Renal cortex interstitium (tissue), 15 donors: ENCODE results near the gene ELOVL1. TPM values are rescaled to one million over a fixed set of nuclear protein-coding genes. Genes with fewer than 3 reads are reported as not detected.
"Not testable (repeated sequence)": the region's sequence is repeated elsewhere in the genome, so short reads cannot be mapped to it uniquely, and the experiment has no call there.

Experiments used
- DNase-seq, 11 donors: peaks; one replicate each; pipeline ENCODE4 v3.0.0-alpha.2; 2013; ENCODE audit warnings: low read depth in 9 of 11, low spot score in 4 of 11; ENCODE audit errors: extremely low read depth in 1 of 11
- long read RNA-seq, 16 experiments: transcript quantifications; one replicate each; lab custom pipeline, GENCODE V29; 2026
- polyA plus RNA-seq, 3 donors: library from polyadenylated mRNA; unstranded; fragments of 120-200 nt; gene quantifications; one replicate each; pipeline ENCODE4 v1.2.1, GENCODE V29; 2013; ENCODE audit not compliant: insufficient read length in 3 of 3

The ELOVL1 gene
- 10 to 100 TPM; 75.3 to 83.9 (median 77.6) TPM for polyA plus RNA-seq
- long read RNA-seq, donor 1, transcript ELOVL1-201 (8 exons, 1,477 nt): major isoform, 15 of 26 reads
- long read RNA-seq, donor 1, partial matches to known transcripts: 9 of 26 reads
- long read RNA-seq, donor 1, other reads (novel, unspliced or antisense): 0 of 26 reads
- long read RNA-seq, donor 2, transcript ELOVL1-201 (8 exons, 1,477 nt): major isoform, 16 of 27 reads
- long read RNA-seq, donor 2, partial matches to known transcripts: 6 of 27 reads
- long read RNA-seq, donor 2, other reads (novel, unspliced or antisense): 0 of 27 reads
- long read RNA-seq, donor 3, transcript ELOVL1-201 (8 exons, 1,477 nt): major isoform, 21 of 40 reads
- long read RNA-seq, donor 3, partial matches to known transcripts: 16 of 40 reads
- long read RNA-seq, donor 3, other reads (novel, unspliced or antisense): 0 of 40 reads
- long read RNA-seq, donor 4, transcript ELOVL1-201 (8 exons, 1,477 nt): major isoform, 18 of 19 reads
- long read RNA-seq, donor 4, partial matches to known transcripts: 0 of 19 reads
- long read RNA-seq, donor 4, other reads (novel, unspliced or antisense): 0 of 19 reads
- long read RNA-seq, donor 5: 0 reads
- long read RNA-seq, donor 6, transcript ELOVL1-201 (8 exons, 1,477 nt): major isoform, 19 of 35 reads
- long read RNA-seq, donor 6, partial matches to known transcripts: 10 of 35 reads
- long read RNA-seq, donor 6, other reads (novel, unspliced or antisense): 0 of 35 reads
- long read RNA-seq, donor 7, transcript ELOVL1-201 (8 exons, 1,477 nt): major isoform, 23 of 31 reads
- long read RNA-seq, donor 7, partial matches to known transcripts: 7 of 31 reads
- long read RNA-seq, donor 7, other reads (novel, unspliced or antisense): 0 of 31 reads
- long read RNA-seq, donor 8, transcript ELOVL1-201 (8 exons, 1,477 nt): major isoform, 34 of 59 reads
- long read RNA-seq, donor 8, partial matches to known transcripts: 16 of 59 reads
- long read RNA-seq, donor 8, other reads (novel, unspliced or antisense): 0 of 59 reads
- long read RNA-seq, donor 9, transcript ELOVL1-201 (8 exons, 1,477 nt): major isoform, 25 of 27 reads
- long read RNA-seq, donor 9, partial matches to known transcripts: 0 of 27 reads
- long read RNA-seq, donor 9, other reads (novel, unspliced or antisense): 0 of 27 reads
- long read RNA-seq, donor 10, transcript ELOVL1-201 (8 exons, 1,477 nt): major isoform, 25 of 52 reads
- long read RNA-seq, donor 10, partial matches to known transcripts: 23 of 52 reads
- long read RNA-seq, donor 10, other reads (novel, unspliced or antisense): 0 of 52 reads
- long read RNA-seq, donor 11, transcript ELOVL1-201 (8 exons, 1,477 nt): major isoform, 17 of 20 reads
- long read RNA-seq, donor 11, partial matches to known transcripts: 0 of 20 reads
- long read RNA-seq, donor 11, other reads (novel, unspliced or antisense): 0 of 20 reads
- long read RNA-seq, donor 12, transcript ELOVL1-201 (8 exons, 1,477 nt): major isoform, 8 of 9 reads
- long read RNA-seq, donor 12, partial matches to known transcripts: 0 of 9 reads
- long read RNA-seq, donor 12, other reads (novel, unspliced or antisense): 0 of 9 reads
- long read RNA-seq, donor 13, transcript ELOVL1-201 (8 exons, 1,477 nt): major isoform, 30 of 61 reads
- long read RNA-seq, donor 13, partial matches to known transcripts: 26 of 61 reads
- long read RNA-seq, donor 13, other reads (novel, unspliced or antisense): 0 of 61 reads
- long read RNA-seq, donor 14, transcript ELOVL1-201 (8 exons, 1,477 nt): major isoform, 14 of 20 reads
- long read RNA-seq, donor 14, transcript ELOVL1-212 (7 exons, 828 nt): minor isoform, 5 of 20 reads
- long read RNA-seq, donor 14, partial matches to known transcripts: 0 of 20 reads
- long read RNA-seq, donor 14, other reads (novel, unspliced or antisense): 0 of 20 reads
- long read RNA-seq, donor 15, transcript ELOVL1-201 (8 exons, 1,477 nt): major isoform, 8 of 10 reads
- long read RNA-seq, donor 15, partial matches to known transcripts: 0 of 10 reads
- long read RNA-seq, donor 15, other reads (novel, unspliced or antisense): 0 of 10 reads
- long read RNA-seq, donor 16, transcript ELOVL1-201 (8 exons, 1,477 nt): major isoform, 63 of 69 reads
- long read RNA-seq, donor 16, partial matches to known transcripts: 0 of 69 reads
- long read RNA-seq, donor 16, other reads (novel, unspliced or antisense): 0 of 69 reads

DNA sequence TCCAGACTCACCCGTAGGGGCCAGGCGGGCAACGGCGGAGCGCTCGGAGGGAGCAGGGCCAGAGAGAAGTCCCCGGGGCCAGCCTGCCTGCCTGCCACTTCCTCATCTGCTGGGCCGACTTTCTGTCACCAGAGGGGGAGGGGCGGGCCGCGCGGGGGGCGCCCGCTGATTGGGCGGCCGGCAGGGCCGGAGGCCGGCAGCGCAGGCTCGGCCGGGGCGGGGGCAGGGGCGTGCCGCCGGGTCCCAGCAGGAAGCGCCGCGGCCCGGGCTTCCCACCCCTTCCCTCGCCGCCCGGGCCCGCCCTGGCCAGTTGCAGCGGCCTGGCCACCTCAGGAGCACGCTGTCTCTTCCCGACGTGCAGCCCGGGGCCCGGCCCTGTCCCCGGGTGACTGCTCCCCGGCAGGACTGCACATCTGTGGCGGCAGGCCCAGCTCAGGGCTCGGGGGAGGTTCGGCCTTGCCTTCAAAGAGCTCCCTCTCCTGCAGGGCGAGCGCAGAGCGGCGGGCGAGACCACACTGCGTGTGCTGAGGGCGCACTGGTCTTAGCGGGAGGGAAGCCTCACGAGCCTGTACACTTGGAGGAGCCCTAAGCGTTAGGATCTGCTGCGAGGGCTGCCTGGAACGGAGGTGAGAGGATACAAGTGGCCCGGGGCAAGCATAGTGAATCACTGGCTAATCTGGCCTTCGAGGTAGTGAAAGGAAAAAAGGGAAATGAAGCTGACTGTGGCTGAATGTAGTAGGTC lies at the start of gene ELOVL1:
Gene ELOVL1 (minus strand): TSS at position 108 of the 742 bp plus-strand sequence. CDS start 2,402 bp downstream, outside the sequence.
- peak in 9 of 11 donors; percentile 64 to 85 (median 80) for DNase-seq

DNA sequence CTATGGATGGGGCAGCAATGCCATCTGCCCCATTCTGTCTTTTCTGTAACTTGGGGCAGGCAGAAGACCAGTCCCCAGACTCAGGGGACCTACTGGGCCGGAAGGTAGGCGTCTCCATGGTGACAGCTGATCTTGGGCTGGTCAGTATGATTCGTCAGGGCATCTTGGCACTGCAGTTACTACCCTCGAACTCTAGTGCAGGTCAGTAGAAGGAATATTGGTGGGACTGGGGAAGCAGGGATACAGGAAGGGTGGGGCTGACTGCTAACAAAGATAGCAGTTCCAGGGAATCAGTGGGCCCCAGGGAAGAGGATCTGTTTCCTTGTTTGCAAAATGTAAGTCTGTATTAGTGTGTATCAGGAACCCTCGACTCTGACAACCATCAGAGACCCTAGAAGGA lies 48.1 kb upstream of the ELOVL1 start:
- DNase-seq: no peak

DNA sequence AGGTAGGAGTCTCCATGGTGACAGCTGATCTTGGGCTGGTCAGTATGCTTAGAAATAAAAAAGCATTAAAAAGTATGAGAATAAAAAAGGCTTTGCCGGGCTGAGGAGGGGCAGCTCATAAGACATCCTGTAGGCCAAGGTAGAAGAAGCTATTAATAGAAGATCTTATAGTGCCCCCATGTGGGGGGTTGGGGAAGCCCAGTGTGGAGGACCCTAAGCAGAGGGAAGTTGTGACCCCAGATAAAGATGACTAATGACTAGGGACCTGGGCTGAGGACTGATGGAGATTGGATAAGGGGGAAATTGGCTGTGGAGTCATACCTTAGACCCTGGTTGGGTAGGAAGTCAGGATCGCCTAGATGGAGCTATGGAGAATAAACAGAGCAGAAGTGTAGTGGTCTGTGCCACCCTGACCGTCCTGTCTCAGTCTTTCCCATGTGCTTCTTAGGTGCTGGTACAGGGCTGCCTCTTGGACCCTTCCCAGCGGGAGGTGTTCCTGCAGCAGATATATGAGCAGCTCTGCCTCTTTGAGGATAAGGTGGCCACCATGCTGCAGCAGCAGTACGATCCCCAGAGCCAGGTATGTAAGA lies 46.9 kb upstream of the ELOVL1 start:
- peak in 9 of 11 donors; percentile 15 to 43 (median 29) for DNase-seq

DNA sequence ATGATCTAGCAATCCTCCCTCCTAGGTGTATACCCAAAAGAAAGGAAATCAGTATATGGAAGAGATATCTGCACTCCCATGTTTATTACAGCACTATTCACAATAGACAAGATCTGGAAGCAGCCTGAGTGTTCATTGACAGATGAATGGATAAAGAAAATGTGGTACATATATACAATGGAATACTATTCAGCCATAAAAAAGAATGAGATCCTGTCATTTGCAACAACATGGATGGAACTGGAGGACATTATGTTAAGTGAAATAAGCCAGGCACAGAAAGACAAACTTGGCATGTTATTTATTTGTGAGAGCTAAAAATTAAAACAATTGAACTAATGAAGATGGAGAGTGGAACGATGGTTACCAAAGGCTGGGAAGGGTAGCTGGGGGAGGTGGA lies 45.6 kb upstream of the ELOVL1 start:
- not testable (repeated sequence) for DNase-seq

DNA sequence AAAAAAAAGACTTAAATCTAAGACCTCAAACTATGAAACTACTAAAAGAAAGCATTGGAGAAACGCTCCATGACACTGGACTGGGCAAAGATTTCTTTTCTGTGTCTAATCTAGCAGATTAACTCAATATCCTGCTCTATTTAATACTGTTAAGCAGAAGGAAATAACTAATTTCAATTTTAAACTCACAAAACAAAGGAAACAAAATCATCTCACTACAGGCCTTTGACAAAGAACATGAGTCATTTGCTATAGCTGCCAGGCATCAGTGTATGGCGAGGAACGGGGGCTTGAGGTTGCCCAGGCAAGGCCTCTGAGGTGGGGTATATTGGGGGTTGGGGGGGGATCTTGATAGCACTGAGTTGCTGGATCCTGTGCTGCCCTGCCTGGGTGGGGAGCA lies 42.8 kb upstream of the ELOVL1 start:
- DNase-seq: no peak

DNA sequence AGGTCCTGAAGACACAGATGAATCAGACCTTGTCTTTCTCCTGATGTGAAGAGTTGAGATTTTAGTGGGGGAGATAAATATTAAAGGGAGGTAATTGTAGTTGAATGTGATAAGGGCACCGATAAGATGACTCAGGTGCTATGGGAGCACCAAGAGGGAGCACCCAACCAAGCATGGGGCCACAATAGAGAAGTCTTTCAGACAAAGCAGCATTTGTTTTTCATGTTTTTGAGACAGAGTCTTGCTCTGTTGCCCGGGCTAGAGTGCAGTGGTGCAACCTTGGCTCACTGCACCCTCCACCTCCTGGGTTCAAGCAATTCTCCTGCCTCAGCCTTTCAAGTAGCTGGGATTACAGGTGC lies 38.0 kb upstream of the ELOVL1 start:
- no peak for DNase-seq

DNA sequence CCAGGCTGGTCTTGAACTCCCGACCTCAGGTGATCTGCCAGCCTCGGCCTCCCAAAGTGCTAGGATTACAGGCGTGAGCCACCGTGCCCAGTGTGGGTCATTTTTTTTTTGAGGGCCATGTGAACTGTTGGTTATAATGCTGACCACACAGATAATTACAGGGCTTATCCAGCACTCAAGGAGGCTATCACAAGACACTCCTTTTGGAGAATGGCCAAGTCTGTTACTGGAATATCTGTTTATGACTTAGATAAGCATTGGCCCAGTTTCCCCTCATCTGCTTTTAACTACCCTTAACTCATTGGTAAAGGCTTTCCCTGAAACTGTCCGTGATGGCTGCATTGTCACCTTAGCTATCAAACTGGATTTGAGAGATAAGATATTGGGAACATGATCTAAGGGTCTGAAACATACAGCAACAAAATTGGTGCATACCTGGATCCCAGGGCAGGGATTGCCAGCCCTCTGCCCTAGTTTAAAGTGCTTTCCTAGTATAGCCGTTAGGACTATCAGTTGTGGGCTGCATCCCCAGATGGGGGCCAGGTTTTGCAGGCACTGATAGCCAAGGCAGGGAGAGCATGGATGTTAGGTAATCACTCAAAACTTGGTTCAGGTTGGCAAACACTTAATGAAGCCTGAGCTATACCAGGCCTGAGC lies 37.5 kb upstream of the ELOVL1 start:
- no peak for DNase-seq

DNA sequence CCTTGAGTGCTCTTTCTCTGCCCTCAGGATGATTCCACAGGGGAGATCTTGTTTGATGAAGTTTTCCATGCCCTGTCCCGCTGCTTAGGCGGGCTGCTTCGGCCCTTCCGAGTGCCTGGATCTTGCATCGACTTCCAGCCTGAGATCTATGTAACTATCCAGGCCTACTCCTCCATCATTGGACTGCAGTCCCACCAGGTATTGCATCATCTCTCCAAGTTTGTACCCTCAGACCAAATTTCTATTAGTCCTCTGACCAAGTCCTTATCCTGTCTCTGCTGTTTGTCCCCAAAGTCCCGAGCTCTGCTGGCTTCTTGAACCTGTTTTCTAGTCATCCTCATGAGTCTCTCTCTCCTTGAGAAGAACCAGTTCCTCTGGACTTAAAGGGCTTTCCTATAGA lies 36.5 kb upstream of the ELOVL1 start:
- no peak for DNase-seq

DNA sequence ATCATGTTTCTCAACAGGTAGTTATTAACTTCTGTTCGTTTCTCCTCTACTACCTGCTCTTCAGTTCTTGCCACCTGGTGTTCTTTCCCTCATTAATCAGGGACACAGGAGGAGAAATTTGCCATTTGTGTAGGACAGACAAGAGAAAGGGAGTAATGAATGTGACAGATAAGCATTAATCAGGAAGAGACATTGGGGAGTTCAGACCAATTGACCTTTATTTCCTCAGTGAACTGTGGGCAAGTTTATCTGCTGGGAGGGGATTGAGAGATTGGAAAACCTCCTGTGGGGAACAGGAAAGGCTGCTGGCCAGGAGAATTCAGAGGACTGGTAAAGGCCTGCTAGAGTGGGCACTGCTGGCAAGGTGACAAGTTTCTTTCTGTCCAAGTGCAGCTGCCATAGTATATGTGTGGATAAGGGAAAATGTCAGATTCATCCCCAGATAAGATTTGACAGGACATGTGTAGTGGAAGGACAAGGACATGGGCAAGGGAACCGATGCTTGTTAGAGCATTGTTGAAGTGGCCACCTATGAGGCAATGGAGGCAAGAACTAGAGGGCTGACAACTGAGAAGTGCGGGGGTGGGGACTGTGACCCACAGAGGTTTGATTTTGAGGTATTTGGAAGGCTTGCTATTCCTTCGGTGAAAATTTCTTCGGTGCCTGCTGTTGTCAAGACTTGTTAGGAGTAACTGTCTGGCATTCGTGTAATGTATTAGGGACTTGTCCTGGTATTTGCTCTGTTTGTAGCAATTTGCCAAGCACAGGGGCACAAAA lies 34.5 kb upstream of the ELOVL1 start:
- DNase-seq: no peak

DNA sequence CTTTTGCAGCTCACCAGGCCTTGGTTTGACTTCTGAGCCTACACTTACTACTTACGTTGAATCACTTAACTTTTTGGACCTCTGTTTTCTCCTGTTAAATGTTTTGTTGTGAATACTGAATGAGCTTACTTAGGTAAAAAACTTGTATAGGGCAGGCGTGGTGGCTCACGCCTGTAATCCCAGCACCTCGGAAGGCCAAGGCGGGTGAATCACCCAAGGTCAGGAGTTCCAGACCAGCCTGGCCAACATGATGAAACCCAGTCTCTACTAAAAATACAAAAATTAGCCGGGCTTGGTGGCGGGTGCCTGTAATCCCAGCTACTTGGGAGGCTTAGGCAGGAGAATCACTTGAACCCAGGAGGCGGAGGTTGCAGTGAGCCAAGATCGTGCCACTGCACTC lies 32.6 kb upstream of the ELOVL1 start:
- not testable (repeated sequence) for DNase-seq

DNA sequence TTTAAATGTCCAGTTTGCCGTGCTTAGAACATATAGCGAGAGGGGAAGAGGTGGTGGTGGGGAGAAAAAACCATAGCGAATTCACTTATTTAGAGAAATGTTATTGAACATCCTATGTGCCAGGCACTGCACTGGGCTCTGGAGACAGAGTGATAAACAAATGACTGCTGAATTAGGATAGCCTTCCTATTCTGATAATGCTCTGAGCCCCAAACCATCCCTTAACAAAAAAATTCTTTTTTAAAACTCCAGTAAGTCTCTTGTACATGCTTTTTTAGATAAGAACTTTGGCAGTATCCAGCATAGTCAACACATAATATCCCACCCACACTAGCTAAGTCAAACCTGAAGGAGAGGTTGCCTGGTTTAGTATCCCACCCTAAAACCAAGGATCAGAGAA lies 30.4 kb upstream of the ELOVL1 start:
- DNase-seq: no peak

DNA sequence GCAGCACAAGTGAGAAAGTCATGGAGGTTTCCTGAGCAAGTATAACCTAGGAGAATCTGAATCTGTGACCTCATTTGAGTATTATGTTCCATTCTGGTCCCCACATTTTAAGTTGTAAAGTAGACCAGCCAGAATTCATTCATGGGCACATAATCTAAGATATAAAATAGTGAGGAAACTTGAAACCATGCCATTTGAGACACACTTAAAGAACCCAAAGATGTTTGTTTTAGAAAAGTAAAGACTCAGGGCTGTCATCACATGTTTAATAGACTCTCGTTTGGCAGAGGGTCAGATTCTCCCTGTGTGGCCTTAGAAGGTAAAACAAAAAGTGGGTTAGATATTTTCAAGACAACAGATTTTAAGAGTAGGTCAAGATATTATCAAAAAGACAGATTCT lies 28.2 kb upstream of the ELOVL1 start:
- DNase-seq: no peak

DNA sequence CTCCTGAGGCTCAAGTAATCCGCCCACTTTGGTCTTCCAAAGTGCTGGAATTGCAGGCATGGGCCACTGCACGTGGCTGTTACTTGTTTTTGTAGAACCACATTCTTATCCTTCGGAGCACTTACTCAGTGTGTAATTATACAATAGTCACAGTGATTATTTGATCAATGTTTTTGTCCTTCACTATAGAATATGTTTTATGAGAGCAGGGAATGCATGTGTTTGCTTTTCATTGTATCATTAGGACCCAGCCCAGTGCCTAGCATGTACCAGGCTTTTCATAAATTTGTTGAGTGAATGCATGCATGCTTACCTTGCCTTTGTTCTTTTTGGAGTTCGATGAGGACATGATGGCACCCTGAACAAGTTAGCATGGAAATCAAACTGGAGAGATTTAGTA lies 27.7 kb upstream of the ELOVL1 start:
- DNase-seq: no peak

DNA sequence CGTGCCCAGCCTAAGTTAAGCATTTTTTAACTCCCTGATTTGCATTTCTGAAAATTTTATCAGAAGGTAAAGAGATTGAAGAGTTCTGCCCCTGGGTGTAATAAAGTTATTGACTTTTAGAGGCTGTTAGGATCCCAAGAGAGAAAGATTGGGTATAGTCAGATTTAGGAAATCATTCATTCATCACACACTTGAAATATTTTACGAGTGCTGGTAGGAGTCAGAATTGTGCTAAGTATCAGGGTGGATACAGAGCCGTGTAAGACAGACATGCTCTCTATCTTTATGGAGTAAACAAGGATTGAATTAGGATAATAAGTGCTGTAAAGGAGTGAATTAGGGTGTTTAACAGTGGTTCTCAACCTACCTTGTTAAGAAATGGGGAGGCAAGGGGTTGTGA lies 24.9 kb upstream of the ELOVL1 start:
- DNase-seq: no peak
